ENCODE measurements around the gene OLAH. TPM values are rescaled to one million over a fixed set of nuclear protein-coding genes. Genes with fewer than 3 reads are reported as not detected.

OLAH gene
- total RNA-seq, 1 experiment from 2014 or later, result 0.48 TPM

GRCh38 chr10:15116225-15116624 lies 72.5 kb downstream of the OLAH start:
- H3K79me1 ChIP-seq (ENCODE audit: insufficient read depth, low read depth, low read length, poor library complexity, severe bottlenecking), result no peaks in the 10 kb centered on the region
- no CpG with 5 or more reads among the region's 5 CpGs for WGBS (ENCODE audit: extremely low coverage, insufficient read length, low lambda C conversion rate)
- no peaks in the 10 kb centered on the region for H3K27me3 Mint-ChIP-seq (ENCODE audit: low read depth)

More at GRCh38 chr10:15116225-15116624, 72.5 kb downstream of the OLAH start:
- no peak overlapping the region for H3K4me2 ChIP-seq (ENCODE audit: insufficient read depth, insufficient read length, low read length)
- H2AK5ac ChIP-seq (ENCODE audit: insufficient read length, low read length), result no peak overlapping the region
- H3K23me2 ChIP-seq (ENCODE audit: insufficient read length, low read depth, low read length, poor library complexity, severe bottlenecking), result no peaks in the 10 kb centered on the region
- no peak overlapping the region for H4K8ac ChIP-seq (replicated peaks; ENCODE audit: insufficient read length, low read depth, low read length)
- no peak overlapping the region for H2AFZ ChIP-seq (ENCODE audit: low read length)
- no peak overlapping the region for H3K14ac ChIP-seq (ENCODE audit: insufficient read depth, low read length)
- H2BK15ac ChIP-seq (ENCODE audit: low read depth, low read length), result no peak overlapping the region
- no peaks in the 10 kb centered on the region for H4K20me1 ChIP-seq (ENCODE audit: control insufficient read depth, insufficient read depth, insufficient read length)
- no peak overlapping the region for H2BK120ac ChIP-seq (ENCODE audit: low read depth, low read length, poor library complexity, severe bottlenecking)
- no peaks in the 10 kb centered on the region for H3K9me3 ChIP-seq (ENCODE audit: control insufficient read depth, low read depth, low read length)
- Mint-ChIP-seq H3K9me3 (peaks cover 0 to 3% of the 10 kb centered on the region in 2 experiments; a peak in 1 of 5 replicates), H3K36me3 (ENCODE audit: insufficient read depth in 1 of 3, low read depth in 3 of 3) (peaks cover 5 to 21% (median 13%) of the 10 kb centered on the region in 3 experiments), H3K4me3 (no peak overlapping the region), H3K4me1 (no peaks in the 10 kb centered on the region), H3K27ac (no peak overlapping the region)
- H3K79me2 ChIP-seq (ENCODE audit: insufficient read depth, low read length), result no peaks in the 10 kb centered on the region
- H3K18ac ChIP-seq (ENCODE audit: insufficient read length, low read depth, low read length), result no peak overlapping the region
- H3T11ph ChIP-seq (ENCODE audit: low read length), result no peak overlapping the region
- H2BK12ac ChIP-seq (ENCODE audit: insufficient read length, low read depth, low read length), result no peak overlapping the region
- no peaks in the 10 kb centered on the region for H3K27me3 ChIP-seq (ENCODE audit: insufficient read depth, low read length)
- TF ChIP-seq CTCF (conservative IDR thresholded peaks at IDR 0.05), result no peak
- H4K5ac ChIP-seq (ENCODE audit: insufficient read length, low read depth, low read length), result no peak overlapping the region
- H2BK5ac ChIP-seq (ENCODE audit: insufficient read length, low read length), result no peak overlapping the region
- H3K56ac ChIP-seq (ENCODE audit: insufficient read length, low read depth, low read length), result no peak overlapping the region
- no peak for DNase-seq
- H4K91ac ChIP-seq (ENCODE audit: insufficient read length, low read depth, low read length), result no peak overlapping the region
- H3K27ac ChIP-seq (ENCODE audit: insufficient read length, low read depth, low read length), result no peak overlapping the region
- H2BK20ac ChIP-seq (ENCODE audit: low read depth, low read length, poor library complexity, severe bottlenecking), result no peak overlapping the region
- no peak overlapping the region for H3K9ac ChIP-seq (ENCODE audit: extremely low read depth, insufficient read length, low read length)
- no peak overlapping the region for H3K23ac ChIP-seq (ENCODE audit: insufficient read length, low read depth, low read length)
- H3K4ac ChIP-seq (ENCODE audit: low read depth, low read length), result no peak overlapping the region
- H3K4me1 ChIP-seq (ENCODE audit: insufficient read depth, low read length), result no peaks in the 10 kb centered on the region
